ENCODE measurements around the gene FBLN1.
"Not testable (repeated sequence)": the region's sequence is repeated elsewhere in the genome, so short reads cannot be mapped to it uniquely, and the experiment has no call there.

FBLN1 gene

GRCh38 chr22:45542001-45542520 lies 39.4 kb downstream of the FBLN1 start:
- H3K4me3 ChIP-seq (ENCODE audit: low read depth, low read length), result no peak overlapping the region
- TF ChIP-seq CTCF (IDR thresholded peaks at IDR 0.05; ENCODE audit: borderline replicate concordance, insufficient read depth, low read depth, low read length), result no peak

GRCh38 chr22:45542736-45543135 lies 40.1 kb downstream of the FBLN1 start:
- not testable (repeated sequence) for H3K4me3 ChIP-seq (ENCODE audit: low read depth, low read length)

- no peak overlapping the region for H3K4me3 ChIP-seq (ENCODE audit: low read depth, low read length)
- no peak for TF ChIP-seq CTCF (IDR thresholded peaks at IDR 0.05; ENCODE audit: borderline replicate concordance, insufficient read depth, low read depth, low read length)
Measured at GRCh38 chr22:45543243-45543642, 40.6 kb downstream of the FBLN1 start.

GRCh38 chr22:45544588-45545170 lies 42.0 kb downstream of the FBLN1 start:
- TF ChIP-seq CTCF (IDR thresholded peaks at IDR 0.05; ENCODE audit: borderline replicate concordance, insufficient read depth, low read depth, low read length), result no peak
- H3K4me3 ChIP-seq (ENCODE audit: low read depth, low read length), result no peak overlapping the region

GRCh38 chr22:45546333-45547015 lies 43.8 kb downstream of the FBLN1 start:
- H3K4me3 ChIP-seq (ENCODE audit: low read depth, low read length), result no peak overlapping the region
- TF ChIP-seq CTCF (IDR thresholded peaks at IDR 0.05; ENCODE audit: borderline replicate concordance, insufficient read depth, low read depth, low read length), result no peak

GRCh38 chr22:45547016-45547345 lies 44.3 kb downstream of the FBLN1 start:
- no peak for TF ChIP-seq CTCF (IDR thresholded peaks at IDR 0.05; ENCODE audit: borderline replicate concordance, insufficient read depth, low read depth, low read length)

GRCh38 chr22:45547731-45548130 lies 45.0 kb downstream of the FBLN1 start:
- no peak overlapping the region for H3K4me3 ChIP-seq (ENCODE audit: low read depth, low read length)

More at GRCh38 chr22:45547016-45547345, 44.3 kb downstream of the FBLN1 start:
- no peak overlapping the region for H3K4me3 ChIP-seq (ENCODE audit: low read depth, low read length)

More at GRCh38 chr22:45547731-45548130, 45.0 kb downstream of the FBLN1 start:
- TF ChIP-seq CTCF (IDR thresholded peaks at IDR 0.05; ENCODE audit: borderline replicate concordance, insufficient read depth, low read depth, low read length), result no peak

Measured in GM12875 (cell line).